Stimulated activated CD4-positive, alpha-beta T cell treated with anti-CD3 and anti-CD28 coated beads, Interleukin-12 subunit alpha, Interleukin-12 subunit beta, amount 100 ng/mL, for 48 hours (primary cell): ENCODE results near the gene ANKRD23.
A peak's percentile ranks its signal among the peaks of the same experiment; 100 is the strongest.
"Not testable (repeated sequence)": the region's sequence is repeated elsewhere in the genome, so short reads cannot be mapped to it uniquely, and the experiment has no call there.

Experiments
- DNase-seq, 3 donors: peaks; one replicate each; pipeline ENCODE4 v3.0.0-alpha.2; 2020; ENCODE audit warnings: low read depth in 2 of 3, low spot score in 1 of 3

ANKRD23 gene

GRCh38 chr2:96819128-96819875 lies 24.5 kb downstream of the ANKRD23 start:
- DNase-seq, result no peak

- no peak for DNase-seq
Observed at GRCh38 chr2:96817882-96818281, 25.9 kb downstream of the ANKRD23 start.

GRCh38 chr2:96816836-96817702 lies 26.8 kb downstream of the ANKRD23 start:
- DNase-seq, result no peak

- peak; percentile 89 to 96 (median 94) for DNase-seq
Observed at GRCh38 chr2:96816127-96816835, 27.5 kb downstream of the ANKRD23 start, which contains the start of gene CNNM3. Gene CNNM3, plus strand, starts transcription at chr2:96816268. Its CDS starts 10 bp downstream, at chr2:96816278.

- DNase-seq, result peak in 1 of 3 donors; percentile 16
Observed at GRCh38 chr2:96815326-96816126, 28.3 kb downstream of the ANKRD23 start.

- no peak for DNase-seq
Observed at GRCh38 chr2:96813656-96814055, 30.2 kb downstream of the ANKRD23 start.

- no peak for DNase-seq
Observed at GRCh38 chr2:96811917-96812316, 31.9 kb downstream of the ANKRD23 start.

GRCh38 chr2:96810783-96811192 lies 33.0 kb downstream of the ANKRD23 start:
- DNase-seq, result no peak

- no peak for DNase-seq
Observed at GRCh38 chr2:96809951-96810782, 33.7 kb downstream of the ANKRD23 start.

GRCh38 chr2:96809216-96809882 lies 34.5 kb downstream of the ANKRD23 start:
- DNase-seq, result no peak

- no peak for DNase-seq
Observed at GRCh38 chr2:96808176-96808837, 35.5 kb downstream of the ANKRD23 start.

GRCh38 chr2:96807127-96807471 lies 36.7 kb downstream of the ANKRD23 start:
- no peak for DNase-seq

- DNase-seq, result no peak
Observed at GRCh38 chr2:96806468-96807126, 37.2 kb downstream of the ANKRD23 start.

- DNase-seq, result not testable (repeated sequence)
Observed at GRCh38 chr2:96805946-96806345, 37.9 kb downstream of the ANKRD23 start.

- DNase-seq, result no peak
Observed at GRCh38 chr2:96804986-96805385, 38.8 kb downstream of the ANKRD23 start.

GRCh38 chr2:96802721-96803120 lies 41.1 kb downstream of the ANKRD23 start:
- DNase-seq, result no peak

GRCh38 chr2:96801786-96802595 lies 41.8 kb downstream of the ANKRD23 start:
- peak in 2 of 3 donors; percentile 37 to 58 for DNase-seq
